HCEC 1CT (cell line): ENCODE results near the gene ZNF595.
"Not testable (repeated sequence)": the region's sequence is repeated elsewhere in the genome, so short reads cannot be mapped to it uniquely, and the experiment has no call there.

Source experiments
- DNase-seq: peaks from one replicate; pipeline ENCODE4 v3.0.0-alpha.2; 2017

Gene ZNF595

DNA sequence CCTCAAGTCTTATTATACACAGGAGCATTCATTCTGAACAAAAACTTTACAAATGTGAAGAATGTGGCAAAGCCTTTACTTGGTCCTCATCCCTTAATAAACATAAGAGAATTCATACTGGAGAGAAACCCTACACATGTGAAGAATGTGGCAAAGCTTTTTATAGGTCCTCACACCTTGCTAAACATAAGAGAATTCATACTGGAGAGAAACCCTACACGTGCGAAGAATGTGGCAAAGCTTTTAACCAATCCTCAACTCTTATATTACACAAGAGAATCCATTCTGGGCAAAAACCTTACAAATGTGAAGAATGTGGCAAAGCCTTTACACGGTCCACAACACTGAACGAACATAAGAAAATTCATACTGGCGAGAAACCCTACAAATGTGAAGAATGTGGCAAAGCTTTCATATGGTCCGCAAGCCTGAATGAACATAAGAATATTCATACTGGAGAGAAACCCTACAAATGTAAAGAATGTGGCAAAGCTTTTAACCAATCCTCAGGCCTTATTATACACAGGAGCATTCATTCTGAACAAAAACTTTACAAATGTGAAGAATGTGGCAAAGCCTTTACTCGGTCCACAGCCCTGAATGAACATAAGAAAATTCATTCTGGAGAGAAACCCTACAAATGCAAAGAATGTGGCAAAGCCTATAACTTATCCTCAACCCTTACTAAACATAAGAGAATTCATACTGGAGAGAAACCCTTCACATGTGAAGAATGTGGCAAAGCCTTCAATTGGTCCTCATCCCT is 33.6 kb downstream of the ZNF595 start:
- not testable (repeated sequence) for DNase-seq

- no peak for DNase-seq
These were observed 45.3 kb downstream of the ZNF595 start for GRCh38 chr4:98386-98785.

- DNase-seq: no peak
These were observed 46.7 kb downstream of the ZNF595 start for GRCh38 chr4:99863-100262.

DNA sequence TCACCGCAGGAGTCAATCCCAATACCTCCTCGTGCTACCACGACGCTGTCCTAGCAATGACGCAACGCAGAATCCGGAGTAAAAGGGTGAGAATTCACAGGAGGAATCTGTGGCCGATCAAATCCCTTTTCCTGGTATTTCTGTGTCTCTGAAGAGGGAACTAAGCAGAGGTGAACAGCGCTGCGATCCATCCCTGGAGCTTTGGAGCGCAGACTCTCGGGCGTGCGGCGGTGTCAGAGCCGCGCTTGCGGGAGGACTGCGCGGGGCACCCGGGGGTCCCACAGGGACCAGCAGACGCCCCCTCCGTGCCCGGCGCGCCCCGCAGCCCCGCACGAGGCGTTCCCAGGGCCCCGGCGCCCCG is 53.9 kb downstream of the ZNF595 start:
- no peak for DNase-seq

DNA sequence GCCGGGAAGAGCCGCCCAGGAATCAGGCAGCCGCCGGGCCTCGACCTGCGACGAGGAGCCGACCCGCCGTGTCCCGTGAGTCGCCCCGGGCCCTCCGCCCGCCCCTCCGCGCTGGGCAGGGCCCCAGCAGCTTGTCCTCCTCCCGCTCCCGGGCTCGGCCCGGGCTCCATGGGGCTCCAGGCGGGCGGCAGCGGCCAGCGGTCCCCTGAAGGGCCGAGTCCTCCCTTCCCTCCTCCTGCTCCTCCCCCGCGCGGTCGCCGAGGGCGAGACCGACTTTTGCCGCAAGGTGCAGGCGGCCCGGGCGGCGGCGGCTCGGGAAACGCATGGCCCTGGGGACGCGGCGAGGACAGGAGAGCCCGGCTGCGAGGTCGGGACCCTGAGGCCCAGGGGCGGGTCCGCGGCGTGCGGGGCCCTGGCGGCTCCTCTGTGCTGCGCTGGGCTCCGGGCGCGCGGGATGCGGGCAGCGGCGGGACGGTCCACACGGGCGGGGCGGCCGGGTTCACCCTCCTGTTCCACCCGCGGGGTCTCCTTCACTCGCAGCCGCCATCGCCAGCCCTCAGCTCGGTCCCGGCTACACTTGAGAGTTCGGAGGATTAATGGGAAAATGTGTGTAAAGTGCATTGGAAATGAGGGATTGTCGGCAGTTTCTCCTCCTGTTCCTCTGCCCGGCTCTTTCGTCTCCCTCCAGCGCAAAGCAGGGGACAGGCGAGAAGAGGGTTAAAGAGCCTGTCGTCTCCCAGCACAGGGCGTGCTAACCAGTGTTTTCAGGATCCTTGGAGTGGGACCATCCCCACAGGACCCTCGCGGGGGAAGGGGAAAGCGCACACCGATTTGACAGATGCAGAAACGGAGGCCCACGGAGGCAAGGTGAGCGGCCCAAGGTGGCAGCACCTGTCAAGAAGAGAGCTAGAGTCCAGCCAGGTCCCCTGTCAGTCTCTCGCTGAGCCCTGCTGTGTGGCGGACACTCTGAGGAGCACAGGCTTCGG is 54.6 kb downstream of the ZNF595 start:
- DNase-seq: no peak

DNA sequence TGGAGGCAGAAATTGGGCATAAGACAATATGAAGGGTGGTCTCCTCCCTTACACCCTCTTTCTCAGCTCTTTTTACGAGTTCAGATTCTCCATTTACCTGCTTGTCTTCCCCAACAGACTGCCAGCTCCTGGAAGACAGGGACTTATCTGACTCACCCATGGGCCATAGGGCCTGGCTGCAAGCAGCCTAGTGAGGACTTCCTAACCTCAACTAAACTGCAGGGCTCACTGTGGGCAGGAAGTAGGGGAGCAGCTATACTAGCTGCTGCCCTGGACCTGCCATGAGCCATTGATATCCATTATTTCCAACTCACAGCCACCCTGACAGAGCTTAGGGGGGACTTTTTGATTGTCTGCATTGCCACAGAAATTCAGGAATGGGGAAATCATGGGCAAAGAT is 59.6 kb downstream of the ZNF595 start:
- no peak for DNase-seq

GRCh38 chr4:113732-114131 is 60.6 kb downstream of the ZNF595 start:
- DNase-seq: no peak

GRCh38 chr4:114149-114548 is 61.0 kb downstream of the ZNF595 start:
- DNase-seq: no peak

GRCh38 chr4:116499-116898 is 63.4 kb downstream of the ZNF595 start:
- DNase-seq: no peak

- no peak for DNase-seq
These were observed 67.5 kb downstream of the ZNF595 start for GRCh38 chr4:120616-121015.

- no peak for DNase-seq
These were observed 68.4 kb downstream of the ZNF595 start for GRCh38 chr4:121408-122084.

DNA sequence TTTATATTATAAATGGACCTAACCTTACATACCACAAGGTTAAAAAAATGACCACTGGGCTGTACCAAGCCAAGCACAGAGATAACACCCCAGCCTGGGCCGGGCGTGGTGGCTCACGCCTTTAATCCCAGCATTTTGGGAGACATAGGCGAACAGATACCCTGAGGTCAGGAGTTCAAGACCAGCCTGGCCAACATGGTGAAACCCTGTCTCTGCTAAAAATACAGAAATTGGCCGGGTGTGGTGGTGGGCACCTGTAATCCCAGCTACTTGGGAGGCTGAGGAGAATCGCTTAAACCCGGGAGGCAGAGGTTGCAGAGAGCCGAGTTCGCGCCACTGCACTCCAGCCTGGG is 70.8 kb downstream of the ZNF595 start:
- DNase-seq: not testable (repeated sequence)

DNA sequence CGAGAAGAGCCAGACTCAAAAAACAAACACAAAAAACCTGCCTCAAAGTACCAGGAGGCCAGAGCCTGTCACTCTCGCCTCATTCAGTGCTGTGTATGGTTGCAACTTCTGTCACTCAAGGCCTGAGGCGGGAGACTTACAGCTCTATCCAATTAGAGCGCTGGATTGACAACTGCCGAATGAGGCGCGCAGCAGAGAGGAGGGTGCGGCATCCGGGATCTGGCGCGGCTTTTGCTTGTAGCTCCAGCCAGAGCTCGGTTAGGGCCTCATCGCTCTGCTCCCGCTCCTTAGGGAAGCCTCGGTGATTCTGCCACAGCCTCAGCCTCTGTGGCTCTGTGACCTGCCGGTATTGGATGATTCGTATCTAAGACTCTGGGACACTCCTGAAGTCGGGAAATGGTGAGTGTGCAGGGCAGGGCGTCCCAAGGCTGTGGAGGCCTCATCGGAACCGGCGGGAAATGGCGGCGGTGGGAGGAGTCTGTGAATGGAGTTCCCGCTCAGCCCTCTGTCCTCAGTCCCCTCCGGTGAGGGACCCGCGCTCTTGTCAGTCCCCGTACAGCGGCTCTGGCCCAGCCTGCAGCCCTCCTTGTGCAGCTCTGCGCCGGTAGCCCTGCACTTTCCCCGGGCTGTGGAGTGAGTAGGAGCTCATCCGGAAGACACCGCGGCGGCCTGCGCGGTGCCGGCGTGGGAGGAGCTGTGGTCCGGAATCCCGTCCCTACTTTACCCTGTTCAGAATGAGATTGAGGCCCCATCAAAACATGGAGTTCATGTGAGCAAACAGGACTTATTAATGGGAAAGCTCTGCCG is 71.4 kb downstream of the ZNF595 start, which contains the start of gene ZNF718:
TSS of gene ZNF718 (plus strand) at position 227 of the 807 bp plus-strand sequence. CDS start at position 397, 170 bp downstream.
- DNase-seq: peak; percentile 88

DNA sequence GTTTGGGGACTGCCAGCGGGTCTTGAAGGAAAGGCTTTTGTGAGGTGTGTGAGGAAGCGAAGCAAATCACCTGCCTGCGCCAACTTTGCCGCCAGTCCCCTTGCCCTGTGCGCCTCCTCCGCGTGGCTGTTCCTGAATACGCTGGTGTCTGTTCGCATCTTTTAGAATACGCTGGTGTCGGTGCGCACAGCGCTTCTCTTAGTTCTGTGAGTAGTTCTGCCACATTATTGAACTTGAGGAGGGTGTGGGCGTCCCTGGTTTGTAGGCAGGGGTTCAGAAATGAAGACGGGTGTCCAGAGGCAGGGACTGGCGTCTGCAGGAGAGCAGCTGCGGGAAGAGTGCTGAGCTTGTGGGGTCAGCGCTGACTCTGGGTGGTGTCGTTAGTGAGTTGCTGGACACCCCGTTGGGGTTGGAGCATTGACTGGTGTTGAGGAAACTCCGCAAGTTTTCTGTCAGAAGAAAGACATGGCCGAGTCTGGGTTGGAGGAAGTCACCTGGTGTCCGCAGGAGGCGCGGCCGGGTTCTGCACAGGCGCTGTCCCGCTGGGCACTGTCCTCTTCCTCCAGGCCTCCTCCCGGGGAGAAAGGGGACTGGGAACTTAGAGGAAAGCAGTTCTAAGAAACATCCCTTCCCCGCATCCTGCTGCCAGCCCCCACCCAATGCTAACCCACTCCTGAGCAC is 72.1 kb downstream of the ZNF595 start:
- no peak for DNase-seq

DNA sequence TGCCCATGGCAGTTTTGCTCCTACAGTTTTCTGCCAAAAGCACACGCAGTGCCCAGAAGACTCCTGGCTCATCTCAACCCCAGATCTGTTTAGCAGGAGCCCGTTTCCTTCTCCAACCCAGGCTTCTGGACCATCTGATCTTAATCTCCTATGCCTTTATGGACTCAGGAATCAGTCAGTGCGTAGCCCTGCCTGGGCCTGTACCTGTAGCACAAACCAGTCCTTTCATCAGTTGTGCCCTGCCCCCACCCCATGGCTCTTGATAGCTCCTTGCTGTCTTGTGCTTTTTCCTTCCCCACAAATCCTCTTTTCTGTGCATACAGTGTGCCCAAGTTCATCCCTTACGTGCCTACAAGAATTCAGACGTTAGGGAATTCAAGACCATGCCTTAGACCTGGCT is 72.7 kb downstream of the ZNF595 start:
- DNase-seq: no peak

DNA sequence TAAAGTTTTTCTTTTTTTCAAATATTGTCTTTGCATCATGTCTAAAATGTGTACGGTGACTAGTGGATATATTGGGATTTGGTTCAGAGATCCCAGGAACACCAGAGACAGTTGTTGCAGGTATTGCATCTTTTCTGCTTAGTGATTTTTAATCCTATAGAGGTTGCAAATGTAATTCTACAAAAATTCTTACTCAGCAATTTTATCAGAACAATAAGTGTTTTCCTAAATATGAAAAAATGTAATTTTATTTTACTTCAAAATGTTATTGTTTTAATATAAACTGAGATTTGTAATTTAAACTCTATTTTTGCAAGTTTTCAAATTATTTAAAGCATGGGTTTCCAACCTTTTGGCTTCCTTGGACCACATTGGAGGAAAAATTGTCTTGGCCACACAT is 79.4 kb downstream of the ZNF595 start:
- DNase-seq: no peak
